H1 (cell line): ENCODE data around the gene BRI3BP. TPM values are rescaled to one million over a fixed set of nuclear protein-coding genes. Genes with fewer than 3 reads are reported as not detected.

ENCODE experiments used
- CTCF ChIA-PET: fragments of 300-600 bp; sonication (Branson Sonifier 250); formaldehyde crosslinking; loops from one replicate; lab custom pipeline; 2021; ENCODE audit not compliant: partially characterized antibody; lab: Charles Lee
- POLR2A ChIA-PET: fragments of 300-600 bp; sonication (Branson Sonifier 250); formaldehyde crosslinking; loops from one replicate; lab custom pipeline; 2021; ENCODE audit warnings: inconsistent platforms; ENCODE audit not compliant: partially characterized antibody; lab: Charles Lee
- DNase-seq, 2 experiments: peaks; one replicate each; pipeline versions ENCODE4 v3.0.0 to v3.0.0-alpha.2; 2010 to 2022; ENCODE audit warnings: low spot score in 2 of 2, low read depth in 1 of 2, mixed read lengths in 1 of 2
- FAIRE-seq: peaks from 2 replicates; lab custom pipeline; 2011; peaks lifted over from hg19 to GRCh38; lab: Jason Lieb, UNC
- H2AFZ ChIP-seq: 2 replicates; pipeline ENCODE4 v1.8.1; 2012; ENCODE audit warnings: low read length, inconsistent platforms
- H2AK5ac ChIP-seq: 2 replicates; pipeline ENCODE4 v1.6.1; 2013; ENCODE audit warnings: low read depth, low read length
- H2BK120ac ChIP-seq: replicated peaks from 2 replicates; pipeline ENCODE3; 2013; ENCODE audit warnings: low read depth, low read length, inconsistent platforms
- H2BK12ac ChIP-seq: 2 replicates; pipeline ENCODE4 v1.6.1; 2013; ENCODE audit warnings: low read depth, low read length
- H2BK15ac ChIP-seq: 2 replicates; pipeline ENCODE4 v1.6.1; 2013; ENCODE audit warnings: low read length
- H2BK20ac ChIP-seq: 2 replicates; pipeline ENCODE4 v1.6.1; 2013; ENCODE audit warnings: low read length
- H2BK5ac ChIP-seq: 2 replicates; pipeline ENCODE4 v1.6.1; 2013; ENCODE audit warnings: low read depth, low read length
- H3K14ac ChIP-seq: 2 replicates; pipeline ENCODE4 v1.6.1; 2013; ENCODE audit warnings: inconsistent platforms; ENCODE audit not compliant: insufficient read length
- H3K18ac ChIP-seq: 2 replicates; pipeline ENCODE4 v1.6.1; 2013; ENCODE audit warnings: low read length; ENCODE audit errors: extremely low read depth
- H3K23ac ChIP-seq: 2 replicates; pipeline ENCODE4 v1.6.1; 2013; ENCODE audit warnings: inconsistent platforms; ENCODE audit not compliant: insufficient read length
- H3K23me2 ChIP-seq: 2 replicates; pipeline ENCODE4 v1.6.1; 2013; ENCODE audit warnings: low read depth, low read length
- H3K27ac ChIP-seq: 2 replicates; pipeline ENCODE4 v1.6.1; 2011; ENCODE audit warnings: low read depth, low read length, inconsistent platforms
- H3K27me3 ChIP-seq, 4 experiments: replicated peaks in 1 of 4; 1 replicate in 1 of 4; 2 replicates in 3 of 4; pipeline versions ENCODE4 v1.6.1 to v1.8.1; 2011 to 2013; ENCODE audit warnings: low read length in 3 of 4, mild to moderate bottlenecking in 3 of 4, inconsistent platforms in 2 of 4, mixed read lengths in 2 of 4, moderate library complexity in 1 of 4; ENCODE audit not compliant: control insufficient read depth in 3 of 4, insufficient read depth in 3 of 4; ENCODE audit errors: extremely low read depth in 1 of 4
- H3K36me3 ChIP-seq, 4 experiments: 2 replicates each; pipeline versions ENCODE4 v1.6.1 to v1.8.1; 2011 to 2013; ENCODE audit warnings: mild to moderate bottlenecking in 4 of 4, low read length in 3 of 4, moderate library complexity in 2 of 4, control low read depth in 1 of 4, inconsistent platforms in 1 of 4; ENCODE audit not compliant: insufficient read depth in 4 of 4, control insufficient read depth in 2 of 4
- H3K4ac ChIP-seq: replicated peaks from 2 replicates; pipeline ENCODE3; 2013; ENCODE audit warnings: low read length, low read depth, mixed read lengths, inconsistent platforms; ENCODE audit not compliant: insufficient read length
- H3K4me1 ChIP-seq, 4 experiments: replicated peaks in 1 of 4; 1 replicate in 1 of 4; 2 replicates in 3 of 4; pipeline versions ENCODE4 v1.6.1 to v1.8.1; 2011 to 2013; ENCODE audit warnings: low read length in 3 of 4, inconsistent platforms in 2 of 4, mixed read lengths in 1 of 4; ENCODE audit not compliant: insufficient read depth in 4 of 4, control insufficient read depth in 3 of 4
- H3K4me2 ChIP-seq, 2 experiments: 2 replicates each; pipeline versions ENCODE4 v1.6.1 to v1.8.1; 2011 to 2013; ENCODE audit warnings: low read depth in 2 of 2, low read length in 2 of 2, control low read depth in 1 of 2, inconsistent platforms in 1 of 2, mild to moderate bottlenecking in 1 of 2; ENCODE audit not compliant: insufficient read depth in 1 of 2
- H3K4me3 ChIP-seq, 4 experiments: fragments of 200-600, 300-600 bp in 1 of 4; sonication (generic), shearing (Covaris generic), sonication (Bioruptor Twin) in 1 of 4; 2 replicates each; pipeline versions ENCODE4 v1.5.1 to v1.8.1; 2011 to 2016; ENCODE audit warnings: low read length in 4 of 4, low read depth in 3 of 4, control low read depth in 2 of 4, inconsistent platforms in 2 of 4, mild to moderate bottlenecking in 2 of 4, mixed read lengths in 1 of 4, moderate library complexity in 1 of 4; ENCODE audit not compliant: insufficient read depth in 2 of 4; ENCODE audit errors: extremely low read depth in 1 of 4
- H3K56ac ChIP-seq: replicated peaks from 2 replicates; pipeline ENCODE3; 2013; ENCODE audit warnings: low read depth, mild to moderate bottlenecking, mixed read lengths, low read length, inconsistent platforms; ENCODE audit not compliant: insufficient read length
- H3K79me1 ChIP-seq: 2 replicates; pipeline ENCODE4 v1.6.1; 2013; ENCODE audit warnings: low read depth, low read length, control low read depth
- H3K79me2 ChIP-seq, 2 experiments: 2 replicates each; pipeline versions ENCODE4 v1.6.1 to v1.8.1; 2012 to 2013; ENCODE audit warnings: low read length in 2 of 2, mild to moderate bottlenecking in 2 of 2, inconsistent platforms in 1 of 2; ENCODE audit not compliant: insufficient read depth in 2 of 2, control insufficient read depth in 1 of 2
- H3K9ac ChIP-seq, 4 experiments: replicated peaks in 1 of 4; 1 replicate in 1 of 4; 2 replicates in 3 of 4; pipeline versions ENCODE4 v1.6.1 to v1.8.1; 2011 to 2013; ENCODE audit warnings: low read depth in 3 of 4, low read length in 3 of 4, control low read depth in 2 of 4, mild to moderate bottlenecking in 2 of 4, moderate library complexity in 2 of 4, inconsistent platforms in 1 of 4; ENCODE audit errors: extremely low read depth in 1 of 4
- H3K9me3 ChIP-seq, 2 experiments: 2 replicates each; pipeline versions ENCODE4 v1.6.1 to v1.8.1; 2012 to 2013; ENCODE audit warnings: mild to moderate bottlenecking in 2 of 2, moderate library complexity in 2 of 2, control low read depth in 1 of 2, inconsistent platforms in 1 of 2, low read depth in 1 of 2, low read length in 1 of 2, mixed read lengths in 1 of 2; ENCODE audit not compliant: insufficient read depth in 2 of 2
- H4K20me1 ChIP-seq, 2 experiments: replicated peaks in 1 of 2; 2 replicates each; pipeline versions ENCODE3 to v1.8.1; 2011 to 2013; ENCODE audit warnings: inconsistent platforms in 2 of 2, low read length in 2 of 2, mild to moderate bottlenecking in 1 of 2; ENCODE audit not compliant: insufficient read depth in 2 of 2, control insufficient read depth in 1 of 2
- H4K5ac ChIP-seq: 2 replicates; pipeline ENCODE4 v1.6.1; 2013; ENCODE audit warnings: low read length, low read depth, mixed read lengths, inconsistent platforms; ENCODE audit not compliant: insufficient read length
- H4K8ac ChIP-seq: 2 replicates; pipeline ENCODE4 v1.8.0; 2013; ENCODE audit warnings: mild to moderate bottlenecking, moderate library complexity, low read length, inconsistent platforms; ENCODE audit not compliant: insufficient read depth; ENCODE audit errors: extremely low read depth
- H4K91ac ChIP-seq: replicated peaks from 2 replicates; pipeline ENCODE3; 2013; ENCODE audit warnings: low read length, mixed read lengths, inconsistent platforms; ENCODE audit not compliant: insufficient read length
- HDAC2 ChIP-seq, 2 experiments: fragments of 300-600 bp in 1 of 2; sonication (generic) in 1 of 2; IDR thresholded peaks; 2 replicates each; pipeline ENCODE4 v1.6.1; 2011 to 2012; ENCODE audit warnings: low read depth in 2 of 2, low read length in 2 of 2, mild to moderate bottlenecking in 2 of 2, moderate library complexity in 2 of 2, borderline replicate concordance in 1 of 2, inconsistent platforms in 1 of 2
- WGBS, 2 experiments: shearing (Covaris generic) in 1 of 2; methylation state at CpG; one replicate each; pipeline versions ENCODE4 v1.1.6 to v1.1.7; 2013 to 2015; ENCODE audit warnings: low lambda C conversion rate in 2 of 2, mixed read lengths in 2 of 2, inconsistent platforms in 1 of 2, low coverage in 1 of 2, missing lambda C conversion rate in 1 of 2; ENCODE audit not compliant: insufficient replicate concordance in 2 of 2, insufficient coverage in 1 of 2, insufficient read length in 1 of 2; ENCODE audit errors: extremely low coverage in 1 of 2, missing lambda C conversion rate in 1 of 2; 5-methylcytosine and 5-hydroxymethylcytosine counted together
- polyA plus RNA-seq, 7 experiments: library from polyadenylated mRNA; depleted of rRNA in 3 of 7; stranded (reverse) in 5 of 7; unstranded in 2 of 7; fragments of >200 nt in 5 of 7; fragments of 200-250 nt in 2 of 7; gene quantifications; 1 replicate in 5 of 7; 2 replicates in 1 of 7; 4 replicates in 1 of 7; pipeline versions ENCODE4 v1.2.1 to v1.2.3, GENCODE V29; 2011 to 2013; ENCODE audit warnings: missing spikeins in 2 of 7, mixed read lengths in 2 of 7
- total RNA-seq: library from RNA; stranded (reverse); fragmentation: NEBNext Ultra II Directional; extraction: Animal tissue kit (Norgen Biotek cat#: 25700); gene quantifications from 2 replicates; pipeline ENCODE4 v1.2.1, GENCODE V29; 2021

Gene BRI3BP
- total and polyA plus RNA-seq, 2 of the 8 experiments (the other 6 are each of a cell fraction or from before 2014, with no cell fraction given) = 5.4 to 14.2 TPM

DNA sequence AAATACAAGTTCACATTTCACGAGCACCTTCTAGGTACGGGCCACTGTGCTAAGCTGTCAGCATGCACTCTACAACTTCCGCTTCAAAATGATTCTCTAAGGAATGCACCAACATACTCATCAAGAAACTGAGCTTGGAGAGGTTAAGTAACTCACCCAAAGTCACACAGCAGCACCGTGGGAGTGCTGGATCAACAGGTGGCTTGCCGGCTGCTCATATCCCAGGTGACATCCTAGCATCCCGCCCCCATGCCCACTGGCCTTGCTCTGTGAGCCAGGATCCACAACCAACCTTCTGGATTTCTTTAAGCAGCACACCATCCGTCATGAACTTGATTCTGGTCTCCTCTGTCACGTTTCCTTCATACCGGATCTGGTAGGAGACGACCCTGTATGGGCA lies 21.2 kb upstream of the BRI3BP start:
- WGBS, 2 experiments = 90% methylated on average over 10 of the region's 10 CpGs; no CpG with 5 or more reads in 1 of the 2 experiments
- no peak for DNase-seq
- Histone ChIP-seq H3K36me3 (peaks cover 28 to 65% (median 53%) of the 10 kb centered on the region in 4 experiments), H4K5ac (no peak overlapping the region), H3K9ac (no peak overlapping the region), H3K23me2 (no peaks in the 10 kb centered on the region), H3K4me1 (no peaks in the 10 kb centered on the region), H3K4ac (no peak overlapping the region), H2BK15ac (no peak overlapping the region), H2BK120ac (no peak overlapping the region), H3K23ac (no peak overlapping the region), H2BK12ac (no peak overlapping the region), H3K56ac (no peak overlapping the region), H2AK5ac (no peak overlapping the region), H4K20me1 (peaks cover 0 to 3% of the 10 kb centered on the region in 2 experiments), H3K18ac (no peak overlapping the region), H3K4me3 (no peak overlapping the region), H3K27ac (no peak overlapping the region), H3K27me3 (no peaks in the 10 kb centered on the region), H3K14ac (no peak overlapping the region), H4K8ac (no peak overlapping the region), H2BK20ac (no peak overlapping the region), H3K79me2 (no peaks in the 10 kb centered on the region), H3K4me2 (no peak overlapping the region), H2AFZ (no peak overlapping the region), H3K9me3 (no peaks in the 10 kb centered on the region), H4K91ac (no peak overlapping the region), H2BK5ac (no peak overlapping the region), H3K79me1 (no peaks in the 10 kb centered on the region)
- TF ChIP-seq HDAC2 (IDR thresholded peaks at IDR 0.05; ENCODE audit: borderline replicate concordance in 1 of 2, low read depth in 2 of 2, low read length in 2 of 2) = no peak
- POLR2A ChIA-PET = interaction anchor here (1.1 to 2.0 kb wide), 4 partner anchors 10 to 18 kb away, joined by 3 to 4 read pairs (median 4); no protein-coding TSS in a partner anchor
- FAIRE-seq = no peak
- CTCF ChIA-PET = no interaction called here
